ENCODE measurements around the gene HOGA1.
"Not testable (repeated sequence)": the region's sequence is repeated elsewhere in the genome, so short reads cannot be mapped to it uniquely, and the experiment has no call there.

DNA sequence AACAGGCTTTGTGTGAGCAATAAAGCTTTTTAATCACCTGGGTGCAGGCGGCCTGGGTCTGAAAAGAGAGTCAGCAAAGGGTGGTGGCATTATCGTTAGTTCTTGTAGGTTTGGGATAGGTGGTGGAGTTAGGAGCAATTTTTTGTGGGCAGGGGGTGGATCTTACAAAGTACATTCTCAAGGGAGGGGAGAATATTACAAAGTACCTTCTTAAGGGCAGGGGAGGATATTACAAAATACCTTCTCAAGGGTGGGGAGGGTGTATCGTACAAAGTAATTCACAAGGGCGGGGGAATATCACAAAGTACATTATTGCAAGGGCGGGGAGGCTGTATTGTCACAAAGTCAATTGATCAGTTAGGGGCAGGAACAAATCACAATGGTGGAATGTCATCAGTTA is 21.9 kb upstream of the HOGA1 start:
- TF ChIP-seq, protein P1, sequence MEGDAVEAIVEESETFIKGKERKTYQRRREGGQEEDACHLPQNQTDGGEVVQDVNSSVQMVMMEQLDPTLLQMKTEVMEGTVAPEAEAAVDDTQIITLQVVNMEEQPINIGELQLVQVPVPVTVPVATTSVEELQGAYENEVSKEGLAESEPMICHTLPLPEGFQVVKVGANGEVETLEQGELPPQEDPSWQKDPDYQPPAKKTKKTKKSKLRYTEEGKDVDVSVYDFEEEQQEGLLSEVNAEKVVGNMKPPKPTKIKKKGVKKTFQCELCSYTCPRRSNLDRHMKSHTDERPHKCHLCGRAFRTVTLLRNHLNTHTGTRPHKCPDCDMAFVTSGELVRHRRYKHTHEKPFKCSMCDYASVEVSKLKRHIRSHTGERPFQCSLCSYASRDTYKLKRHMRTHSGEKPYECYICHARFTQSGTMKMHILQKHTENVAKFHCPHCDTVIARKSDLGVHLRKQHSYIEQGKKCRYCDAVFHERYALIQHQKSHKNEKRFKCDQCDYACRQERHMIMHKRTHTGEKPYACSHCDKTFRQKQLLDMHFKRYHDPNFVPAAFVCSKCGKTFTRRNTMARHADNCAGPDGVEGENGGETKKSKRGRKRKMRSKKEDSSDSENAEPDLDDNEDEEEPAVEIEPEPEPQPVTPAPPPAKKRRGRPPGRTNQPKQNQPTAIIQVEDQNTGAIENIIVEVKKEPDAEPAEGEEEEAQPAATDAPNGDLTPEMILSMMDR (IDR thresholded peaks at IDR 0.05; ENCODE audit: insufficient read depth, low read length, poor library complexity, severe bottlenecking): not testable (repeated sequence)
- TF ChIP-seq EZH2phosphoT487 (conservative IDR thresholded peaks at IDR 0.05; ENCODE audit: low read length): not testable (repeated sequence)

Measured in SU-DHL-6 (cell line).